Fibroblast of villous mesenchyme (primary cell): ENCODE measurements around the gene MCF2L. TPM values are rescaled to one million over a fixed set of nuclear protein-coding genes. Genes with fewer than 3 reads are reported as not detected.

Experiments used
- DNase-seq: peaks from one replicate; pipeline ENCODE4 v3.0.0-alpha.2; 2010; ENCODE audit warnings: low read depth
- H3K4me3 ChIP-seq: 2 replicates; pipeline ENCODE4 v1.5.1; 2011; ENCODE audit warnings: low read depth, mild to moderate bottlenecking, low read length
- CTCF ChIP-seq: IDR thresholded peaks from 2 replicates; pipeline ENCODE4 v1.5.1; 2012; ENCODE audit warnings: low read depth, mild to moderate bottlenecking, low read length; ENCODE audit not compliant: insufficient read depth
- total RNA-seq: library from RNA; depleted of rRNA; stranded (reverse); fragments of >200 nt; gene quantifications from 2 replicates; pipeline ENCODE4 v1.2.3, GENCODE V29; 2012

MCF2L gene
- total RNA-seq, 1 donor = under 0.01 TPM

- DNase-seq = no peak
- no peak for TF ChIP-seq CTCF
- H3K4me3 ChIP-seq = no peak overlapping the region
Measured at GRCh38 chr13:113024466-113024865, 55.5 kb downstream of the MCF2L start.

GRCh38 chr13:113026391-113026910 lies 57.4 kb downstream of the MCF2L start:
- no peak for DNase-seq
- TF ChIP-seq CTCF = no peak
- no peak overlapping the region for H3K4me3 ChIP-seq

GRCh38 chr13:113027095-113027494 lies 58.1 kb downstream of the MCF2L start:
- no peak overlapping the region for H3K4me3 ChIP-seq
- TF ChIP-seq CTCF = no peak
- no peak for DNase-seq

GRCh38 chr13:113027566-113027965 lies 58.6 kb downstream of the MCF2L start:
- DNase-seq = no peak
- no peak overlapping the region for H3K4me3 ChIP-seq
- TF ChIP-seq CTCF = no peak

GRCh38 chr13:113028336-113029060 lies 59.5 kb downstream of the MCF2L start:
- no peak overlapping the region for H3K4me3 ChIP-seq
- DNase-seq = no peak
- no peak for TF ChIP-seq CTCF

GRCh38 chr13:113029061-113029445 lies 60.0 kb downstream of the MCF2L start:
- no peak overlapping the region for H3K4me3 ChIP-seq
- no peak for TF ChIP-seq CTCF
- no peak for DNase-seq
